Liver (tissue), 2 donors: Measurements from ENCODE around the gene CLIC6.

ENCODE experiments used
- YY1 ChIP-seq: IDR thresholded peaks from 2 replicates; pipeline ENCODE4 v1.6.1; 2016; ENCODE audit warnings: antibody characterized with exemption, mild to moderate bottlenecking
- TF ChIP-seq, protein P1 (sequence below): fragments of 150-350 bp; IDR thresholded peaks from 2 replicates; pipeline ENCODE4 v1.5.1; 2017; ENCODE audit warnings: improper control_type of control experiment, low read depth, low read length; ENCODE audit not compliant: missing input control
- donor health status: healthy.

DNA sequence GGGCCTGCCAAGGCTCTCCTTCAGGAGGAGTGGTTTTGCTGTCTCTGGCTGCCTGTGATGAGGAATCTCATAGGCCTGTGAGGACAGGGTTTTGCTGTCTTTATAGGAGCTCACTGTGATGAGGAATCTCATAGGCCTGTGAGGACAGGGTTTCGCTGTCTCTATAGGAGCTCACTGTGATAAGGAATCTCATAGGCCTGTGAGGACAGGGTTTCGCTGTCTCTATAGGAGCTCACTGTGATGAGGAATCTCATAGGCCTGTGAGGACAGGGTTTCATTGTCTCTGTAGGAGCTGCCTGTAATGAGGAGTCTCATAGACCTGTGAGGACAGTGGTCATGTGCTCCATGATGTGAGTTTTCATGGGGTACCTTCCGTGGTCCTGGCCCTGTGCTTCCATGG lies 29.0 kb downstream of the CLIC6 start:
- TF ChIP-seq, protein P1, sequence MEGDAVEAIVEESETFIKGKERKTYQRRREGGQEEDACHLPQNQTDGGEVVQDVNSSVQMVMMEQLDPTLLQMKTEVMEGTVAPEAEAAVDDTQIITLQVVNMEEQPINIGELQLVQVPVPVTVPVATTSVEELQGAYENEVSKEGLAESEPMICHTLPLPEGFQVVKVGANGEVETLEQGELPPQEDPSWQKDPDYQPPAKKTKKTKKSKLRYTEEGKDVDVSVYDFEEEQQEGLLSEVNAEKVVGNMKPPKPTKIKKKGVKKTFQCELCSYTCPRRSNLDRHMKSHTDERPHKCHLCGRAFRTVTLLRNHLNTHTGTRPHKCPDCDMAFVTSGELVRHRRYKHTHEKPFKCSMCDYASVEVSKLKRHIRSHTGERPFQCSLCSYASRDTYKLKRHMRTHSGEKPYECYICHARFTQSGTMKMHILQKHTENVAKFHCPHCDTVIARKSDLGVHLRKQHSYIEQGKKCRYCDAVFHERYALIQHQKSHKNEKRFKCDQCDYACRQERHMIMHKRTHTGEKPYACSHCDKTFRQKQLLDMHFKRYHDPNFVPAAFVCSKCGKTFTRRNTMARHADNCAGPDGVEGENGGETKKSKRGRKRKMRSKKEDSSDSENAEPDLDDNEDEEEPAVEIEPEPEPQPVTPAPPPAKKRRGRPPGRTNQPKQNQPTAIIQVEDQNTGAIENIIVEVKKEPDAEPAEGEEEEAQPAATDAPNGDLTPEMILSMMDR = no peak
- no peak for TF ChIP-seq YY1
